Embryonic facial prominence (tissue), 1 donor: ENCODE measurements around the gene PTPRJ.

ENCODE experiments used
- DNase-seq: peaks from one replicate; pipeline ENCODE4 v3.0.0-alpha.2; 2016; ENCODE audit errors: extremely low spot score

PTPRJ gene

DNA sequence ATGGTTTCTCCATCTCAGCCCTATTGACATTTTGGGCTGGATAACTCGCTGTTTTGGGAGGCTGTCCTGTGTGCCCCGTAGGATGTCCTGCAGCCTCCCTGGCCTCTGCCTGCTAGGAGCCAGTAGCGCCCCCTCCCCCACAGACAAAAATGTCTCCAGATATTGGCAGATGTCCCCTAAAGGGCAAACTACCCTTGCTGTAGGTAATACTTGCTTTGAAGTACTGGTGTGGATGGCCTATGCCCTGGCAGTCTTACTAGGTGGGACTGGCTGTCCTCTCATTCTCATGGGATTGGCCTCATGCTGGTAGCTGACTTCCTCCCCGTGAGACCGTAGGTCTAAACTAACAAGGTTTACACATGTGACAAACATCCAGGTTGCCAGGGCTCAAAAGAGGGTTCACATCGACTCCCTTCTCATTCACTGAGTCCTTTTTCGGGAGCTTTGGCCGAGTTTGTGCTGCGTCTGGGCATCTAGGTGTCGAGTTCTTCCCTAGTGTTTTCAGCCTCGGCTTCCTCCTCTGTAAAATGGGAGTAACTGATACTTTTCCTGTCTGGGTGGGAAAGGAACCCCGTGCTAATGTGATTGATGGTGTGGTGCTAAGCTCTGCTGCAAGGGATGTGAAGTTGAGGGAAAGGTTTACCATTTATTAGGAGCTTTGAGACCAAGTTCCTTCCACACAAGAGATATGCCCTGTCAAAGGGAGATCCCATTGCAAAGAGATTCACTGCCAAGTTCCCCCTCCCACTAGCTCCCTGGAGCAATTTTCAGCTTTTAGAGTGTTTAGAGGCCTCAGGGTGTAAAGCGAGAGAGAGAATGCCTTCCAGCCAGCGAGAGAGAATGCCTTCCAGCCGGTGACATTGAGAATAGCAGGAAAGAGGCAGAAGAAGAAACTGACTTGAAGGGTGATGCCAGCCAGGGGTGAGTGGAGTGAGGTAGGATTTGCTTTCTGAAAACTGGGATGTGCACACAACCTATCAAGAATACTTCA lies 17.0 kb downstream of the PTPRJ start:
- DNase-seq: no peak

DNA sequence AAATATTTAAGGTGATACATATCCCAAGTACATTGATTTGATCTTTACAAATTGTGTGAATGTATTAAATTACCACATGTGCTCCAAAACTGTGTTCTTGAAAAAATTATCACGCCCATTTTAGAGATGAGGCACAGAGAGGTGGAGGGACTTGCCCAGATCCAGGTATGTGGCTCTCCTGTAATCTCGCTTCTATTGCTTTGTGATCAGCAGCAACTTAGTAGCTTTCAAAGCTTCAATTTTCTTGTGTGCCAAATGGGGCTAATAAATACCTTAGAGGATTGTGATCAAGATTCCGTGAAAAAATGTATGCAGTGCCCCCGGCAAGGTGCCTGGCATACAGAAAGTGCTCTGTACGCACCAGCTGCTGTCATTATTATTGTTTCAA lies 18.0 kb downstream of the PTPRJ start:
- no peak for DNase-seq

DNA sequence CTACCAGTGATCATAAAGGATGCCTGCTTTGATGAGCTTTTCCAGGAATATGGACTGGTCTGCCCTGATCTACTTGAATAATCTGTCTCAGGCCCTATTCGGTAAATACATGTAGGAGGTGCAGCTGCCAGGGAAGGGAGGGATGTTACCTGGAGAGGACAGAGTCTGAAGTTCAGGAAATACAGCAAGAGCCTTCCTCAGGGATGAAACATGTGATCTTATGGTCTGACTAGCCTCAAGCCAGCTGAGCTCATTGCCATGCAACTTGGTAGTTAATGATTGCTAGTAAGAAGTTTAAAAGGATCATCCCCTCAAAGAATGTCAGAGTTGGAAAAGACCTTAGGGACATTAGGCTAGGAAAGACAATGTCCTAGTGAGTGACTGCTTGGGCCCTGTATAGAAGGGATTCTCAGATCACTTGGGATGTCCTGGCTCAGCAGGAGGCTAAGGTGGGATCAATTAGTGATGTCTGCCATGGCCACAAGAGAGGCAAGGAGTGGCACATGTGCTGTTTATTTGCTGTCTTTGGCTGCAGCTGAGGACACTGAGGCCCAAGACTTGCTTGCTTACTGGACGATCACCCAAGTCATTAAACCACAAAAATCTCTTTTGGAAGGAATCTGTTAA lies 18.5 kb downstream of the PTPRJ start:
- no peak for DNase-seq

DNA sequence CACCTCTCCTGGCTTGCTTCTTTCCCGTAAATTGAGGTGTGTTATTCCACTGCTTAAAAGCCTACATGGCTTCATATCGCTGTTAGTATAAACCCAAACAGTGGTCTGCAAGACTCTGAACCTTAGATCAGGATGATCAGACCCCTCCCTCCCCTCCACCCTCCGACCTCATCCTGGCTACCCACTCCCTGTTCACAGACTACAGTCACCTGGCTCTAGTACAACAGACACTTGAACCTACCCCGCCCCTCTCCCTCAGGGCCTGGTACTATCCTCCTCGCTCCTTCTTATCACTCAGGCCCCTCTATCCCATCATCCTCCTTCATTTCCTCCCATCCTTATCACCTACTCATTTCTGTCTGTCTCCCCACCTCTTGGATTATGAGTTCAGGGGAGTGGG lies 20.1 kb downstream of the PTPRJ start:
- no peak for DNase-seq

DNA sequence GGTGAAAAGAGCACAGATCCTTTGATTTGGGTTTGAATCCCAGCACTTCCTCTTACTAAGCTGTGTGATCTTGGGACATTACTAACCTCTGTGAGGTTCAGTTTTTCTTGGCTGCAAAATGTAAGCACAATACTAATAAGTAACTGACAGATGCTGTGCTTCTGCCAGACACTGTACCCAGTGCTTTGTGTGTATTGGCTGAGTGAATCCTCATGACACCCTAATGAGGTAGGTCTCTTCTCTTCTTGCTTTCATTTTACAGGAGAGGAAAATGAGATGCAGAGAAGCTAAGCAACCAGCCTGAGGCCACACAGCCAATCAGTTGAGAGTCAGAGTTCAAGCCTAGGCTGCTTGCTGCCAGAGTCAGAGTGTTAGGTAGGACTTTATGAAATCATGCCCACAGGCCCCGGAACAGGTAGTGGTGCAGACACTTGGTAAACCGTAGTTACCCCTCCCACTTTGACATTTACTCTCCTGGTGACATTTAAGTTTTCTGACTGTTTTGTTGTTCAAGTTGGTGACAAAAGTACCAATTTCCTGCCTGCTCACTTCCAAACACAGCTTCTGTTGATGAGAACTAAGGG lies 21.2 kb downstream of the PTPRJ start:
- no peak for DNase-seq

DNA sequence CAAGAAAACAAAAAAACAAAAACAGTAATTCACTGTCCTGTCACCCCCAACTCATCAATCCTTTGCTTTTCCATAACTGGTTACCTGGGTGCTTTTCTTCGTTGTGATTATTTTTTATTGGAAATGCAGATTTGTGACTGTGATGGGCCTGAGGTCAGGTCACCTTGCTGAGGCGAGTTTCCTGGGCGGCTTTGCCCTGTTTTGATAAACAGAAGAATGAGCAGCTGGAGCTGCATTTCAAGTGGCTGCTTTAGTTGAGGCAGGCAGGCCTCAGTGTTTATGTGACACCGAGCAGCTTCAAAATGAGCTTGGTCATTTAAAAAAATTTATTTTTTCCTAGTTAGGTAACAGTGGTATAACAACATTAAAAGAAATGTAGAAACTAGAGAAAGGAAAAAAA lies 22.2 kb downstream of the PTPRJ start:
- DNase-seq: no peak

DNA sequence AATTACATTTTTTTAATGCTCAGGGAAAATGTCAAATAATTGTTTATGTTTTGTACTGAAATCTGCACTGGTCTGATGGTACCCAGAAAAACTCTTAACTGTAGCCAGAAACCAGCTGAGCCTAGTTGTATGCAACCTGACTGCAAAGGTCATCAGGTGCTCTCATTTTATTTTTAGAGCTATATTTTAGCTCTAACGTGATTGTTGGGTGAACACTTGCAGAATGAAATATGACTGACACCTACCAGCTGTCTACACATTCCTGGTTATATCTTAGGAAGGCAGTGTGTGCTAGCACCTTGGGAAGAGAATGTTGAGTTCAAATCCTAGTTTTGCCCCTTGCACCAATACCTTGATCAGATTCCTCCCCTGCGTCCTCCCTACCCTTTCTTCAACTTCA lies 23.6 kb downstream of the PTPRJ start:
- DNase-seq: no peak

DNA sequence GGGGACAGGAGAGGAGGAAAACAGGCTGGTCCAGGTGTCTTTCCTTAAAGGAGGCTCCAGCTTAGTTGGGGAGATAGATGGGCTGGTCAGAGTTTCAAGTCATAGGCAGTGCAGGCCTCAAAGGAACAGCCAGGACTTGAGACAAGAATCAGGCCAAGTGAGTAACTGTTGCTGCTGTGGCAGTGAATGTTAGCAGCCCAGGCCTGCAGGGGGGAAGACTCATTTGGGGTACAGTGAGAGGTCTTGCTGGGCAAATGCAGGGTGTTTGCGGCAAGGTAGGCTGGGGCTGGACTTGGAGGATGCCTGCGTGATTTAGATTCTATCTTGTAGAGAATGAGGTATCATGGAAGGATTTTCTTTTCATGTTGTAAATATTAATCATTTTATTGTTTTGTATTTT lies 24.1 kb downstream of the PTPRJ start:
- no peak for DNase-seq

DNA sequence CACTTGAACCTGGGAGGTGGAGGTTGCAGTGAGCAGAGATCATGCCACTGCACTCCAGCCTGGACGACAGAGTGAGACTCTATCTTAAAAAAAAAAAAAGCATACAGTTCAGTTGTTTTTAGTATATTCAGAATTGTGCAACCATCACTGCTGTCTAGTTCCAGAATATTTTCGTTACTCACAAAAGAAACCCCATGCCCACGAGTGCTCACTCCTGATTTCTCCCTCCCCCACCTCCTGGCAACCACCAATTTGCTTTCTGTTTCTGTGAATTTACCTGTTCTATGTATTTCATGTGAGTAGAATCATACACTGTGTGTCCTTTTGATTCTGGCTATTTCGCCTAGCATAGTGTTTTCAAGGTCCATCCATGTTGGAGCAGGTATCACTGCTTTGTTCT lies 24.8 kb downstream of the PTPRJ start:
- DNase-seq: no peak

DNA sequence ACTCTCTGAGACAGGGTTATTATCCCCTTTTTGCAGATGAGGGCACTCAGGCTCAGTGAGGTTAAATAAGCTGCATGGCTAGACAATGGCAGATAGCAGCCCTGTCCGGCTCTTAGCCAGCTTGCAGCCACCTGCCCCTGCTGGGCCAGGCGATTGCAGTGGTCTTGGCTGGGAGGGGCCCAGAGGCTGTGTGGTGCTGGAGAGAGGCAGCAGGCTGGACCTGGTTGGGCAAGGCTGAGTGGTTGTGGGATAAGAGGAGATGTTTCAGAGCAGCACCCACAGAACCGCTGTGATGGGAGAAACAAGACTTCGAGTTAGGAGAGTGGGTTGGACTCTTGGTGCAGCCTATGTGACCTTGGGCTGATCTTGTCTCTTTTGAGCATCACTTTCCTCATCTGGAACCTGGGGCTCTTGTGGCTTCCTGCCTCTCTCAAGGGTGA lies 25.5 kb downstream of the PTPRJ start:
- DNase-seq: no peak

DNA sequence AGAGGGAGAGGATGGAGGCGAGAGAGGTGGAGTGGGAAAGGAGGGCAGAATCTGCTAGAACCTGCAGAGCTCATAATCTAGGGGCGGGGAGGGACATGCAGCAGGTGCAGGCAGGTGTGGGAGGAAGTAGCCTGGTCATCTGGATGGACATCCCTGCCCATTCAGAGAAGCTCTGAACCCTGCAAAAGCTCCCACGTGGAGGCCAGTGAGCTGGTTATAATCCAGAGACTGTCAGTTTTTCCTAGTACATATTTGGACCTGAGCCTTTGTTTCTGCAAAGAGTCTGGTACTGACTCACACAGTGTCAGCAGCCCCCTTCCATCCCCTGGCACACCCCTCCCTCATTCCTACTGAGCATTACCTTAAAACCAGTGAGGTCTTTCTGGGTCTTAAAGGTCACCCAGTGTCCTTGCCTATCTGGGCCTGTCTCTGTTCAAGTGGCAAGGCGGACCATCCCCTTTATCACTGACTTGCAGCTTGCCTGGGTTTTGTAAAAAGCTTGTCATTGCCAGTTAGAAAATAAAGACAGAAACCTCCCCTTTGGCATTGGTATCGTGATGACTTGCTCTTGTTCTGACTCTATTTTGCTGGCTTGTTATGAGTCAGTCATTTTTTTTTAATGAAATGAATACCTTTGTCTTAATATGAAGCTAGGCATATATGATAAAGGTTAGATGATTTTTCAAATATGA lies 26.1 kb downstream of the PTPRJ start:
- no peak for DNase-seq

DNA sequence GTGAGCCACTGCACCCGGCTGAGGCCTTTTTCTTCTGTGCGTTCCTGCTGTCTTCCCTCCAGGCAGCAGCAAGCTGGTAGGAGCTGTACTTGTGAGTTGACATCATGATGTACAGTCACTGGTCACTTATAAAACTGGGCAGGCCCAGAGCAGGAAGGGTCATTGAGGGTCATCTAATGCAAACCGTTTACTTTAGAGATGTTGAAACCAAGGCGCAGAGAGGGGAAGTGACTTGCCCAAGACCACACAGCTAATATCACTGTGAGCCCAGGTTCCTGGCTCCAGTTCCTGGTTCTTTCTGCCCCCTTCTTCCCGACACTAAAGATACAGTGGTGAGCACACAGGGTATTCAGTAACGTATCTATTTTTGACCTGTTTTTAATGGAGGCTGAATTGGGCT lies 27.3 kb downstream of the PTPRJ start:
- no peak for DNase-seq

DNA sequence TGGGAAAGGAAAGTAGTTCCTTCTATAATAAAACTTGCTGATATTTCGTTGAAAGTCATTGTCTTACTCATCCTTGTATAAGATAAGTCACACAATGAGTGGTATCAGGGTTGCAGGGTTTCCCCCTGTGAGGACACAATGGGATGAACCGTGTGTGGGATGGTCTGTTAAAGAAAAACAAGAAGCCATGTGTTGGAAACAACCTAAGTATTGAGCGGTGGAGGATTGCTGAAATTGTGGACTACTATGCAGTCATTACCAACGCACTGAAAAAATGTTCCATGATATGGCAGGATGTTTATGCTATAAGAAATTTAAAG lies 28.6 kb downstream of the PTPRJ start:
- no peak for DNase-seq

DNA sequence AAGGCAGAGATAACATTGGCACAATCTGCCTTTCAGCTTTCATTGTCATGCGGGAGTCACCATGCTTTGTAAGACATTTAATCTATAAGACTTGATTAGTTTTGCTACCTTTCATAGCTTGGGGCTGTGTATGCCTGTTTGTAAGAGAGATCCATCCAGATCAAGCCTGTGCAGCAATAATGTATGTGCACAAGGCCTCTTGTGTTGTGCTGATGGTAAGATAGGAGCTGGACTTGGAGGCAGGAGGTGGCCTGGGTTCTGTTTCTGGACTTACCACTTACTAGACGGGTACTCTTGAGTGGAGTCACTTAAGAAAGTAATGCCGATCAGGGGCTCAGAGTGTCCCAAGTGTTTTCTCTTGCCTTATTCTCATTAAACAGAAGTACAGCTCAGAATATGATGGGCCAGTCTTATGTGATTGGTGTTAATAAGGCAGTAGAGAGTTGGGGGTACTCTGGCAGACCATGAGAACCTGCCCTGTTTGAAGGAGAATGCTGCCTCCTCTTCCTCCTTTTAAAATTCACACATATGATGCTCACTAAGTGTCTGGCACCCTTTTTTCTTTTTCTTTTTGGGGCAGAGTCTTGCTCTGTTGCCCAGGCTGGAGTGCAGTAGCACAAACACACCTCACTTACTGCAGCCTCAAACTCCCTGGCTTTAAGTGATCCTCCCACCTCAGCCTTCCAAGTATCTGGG lies 30.9 kb downstream of the PTPRJ start:
- no peak for DNase-seq

DNA sequence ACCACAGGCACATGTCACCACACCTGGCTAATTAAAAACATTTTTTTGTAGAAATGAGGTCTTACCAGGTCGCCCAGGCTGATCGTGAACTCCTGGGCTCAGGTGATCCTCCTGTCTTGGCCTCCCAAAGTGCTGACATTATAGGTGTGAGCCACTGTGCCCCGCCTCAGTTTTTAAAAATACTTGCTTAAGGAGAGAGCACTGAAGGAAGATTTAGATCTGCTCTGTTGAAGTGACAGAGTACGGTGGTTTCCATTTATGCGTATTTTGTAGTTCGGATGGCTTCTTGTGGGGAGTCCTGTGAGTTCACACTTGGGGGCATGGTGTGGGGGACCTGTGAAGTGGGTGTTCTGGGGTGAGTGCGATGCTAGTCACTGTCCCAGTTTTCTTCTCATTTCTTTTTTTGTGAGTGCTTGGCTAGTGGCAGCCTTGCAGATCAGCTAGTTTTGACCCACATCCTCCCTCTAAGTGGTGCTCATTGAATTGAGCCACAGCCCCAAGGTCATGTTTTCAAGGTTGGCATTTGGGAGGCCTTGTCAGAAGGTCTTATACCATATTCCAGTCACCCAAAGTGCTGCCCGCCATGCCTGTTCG lies 31.5 kb downstream of the PTPRJ start:
- DNase-seq: no peak

DNA sequence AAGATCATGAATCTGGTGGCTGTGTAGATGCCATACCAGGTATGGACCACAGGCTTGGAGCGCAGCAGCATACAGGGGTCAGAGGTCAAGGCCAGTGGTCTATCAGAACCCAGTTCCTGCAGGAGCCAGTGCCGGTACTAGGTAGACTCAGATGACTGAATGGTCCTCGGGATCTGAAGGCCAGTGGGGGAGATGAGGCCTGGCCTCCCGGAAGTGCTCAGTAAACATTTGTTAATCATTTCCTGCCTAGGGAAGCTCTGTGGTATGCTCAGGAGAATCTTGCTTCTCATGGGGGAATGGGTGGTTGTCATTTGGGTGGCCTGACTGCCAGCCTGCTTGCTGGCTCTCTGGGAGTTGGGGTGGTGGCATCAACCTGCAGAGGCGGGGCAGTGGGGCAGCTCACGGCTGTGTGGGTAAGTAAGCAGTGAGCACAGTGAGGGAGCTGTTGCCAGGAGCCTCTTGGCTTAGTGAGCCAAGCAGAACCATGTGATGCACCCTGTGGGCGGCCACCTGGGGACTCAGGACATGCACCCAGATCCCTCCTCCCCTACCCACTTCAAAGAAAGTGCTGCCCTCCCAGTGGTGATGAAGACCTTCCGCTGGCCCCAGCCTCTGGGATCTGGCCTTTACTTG lies 33.0 kb downstream of the PTPRJ start:
- no peak for DNase-seq

DNA sequence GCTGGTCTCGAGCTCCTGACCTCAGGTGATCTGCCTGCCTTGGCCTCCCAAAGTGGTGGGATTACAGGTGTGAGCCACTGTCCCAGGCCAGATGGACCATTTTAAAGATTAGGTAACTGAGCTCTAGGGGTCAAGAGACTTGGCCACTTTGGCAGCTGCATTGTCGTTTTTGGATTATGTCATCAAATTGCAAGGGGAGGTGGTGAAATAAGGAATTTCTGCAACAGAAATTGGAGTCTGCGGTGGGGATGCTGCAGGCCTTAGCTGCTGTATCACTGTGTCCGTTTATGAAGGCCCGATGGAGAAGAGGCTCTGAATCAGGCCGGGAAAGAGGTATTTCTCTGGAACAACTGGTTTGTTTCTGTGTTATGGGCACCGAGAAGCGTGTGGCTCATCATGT lies 34.6 kb downstream of the PTPRJ start:
- no peak for DNase-seq

DNA sequence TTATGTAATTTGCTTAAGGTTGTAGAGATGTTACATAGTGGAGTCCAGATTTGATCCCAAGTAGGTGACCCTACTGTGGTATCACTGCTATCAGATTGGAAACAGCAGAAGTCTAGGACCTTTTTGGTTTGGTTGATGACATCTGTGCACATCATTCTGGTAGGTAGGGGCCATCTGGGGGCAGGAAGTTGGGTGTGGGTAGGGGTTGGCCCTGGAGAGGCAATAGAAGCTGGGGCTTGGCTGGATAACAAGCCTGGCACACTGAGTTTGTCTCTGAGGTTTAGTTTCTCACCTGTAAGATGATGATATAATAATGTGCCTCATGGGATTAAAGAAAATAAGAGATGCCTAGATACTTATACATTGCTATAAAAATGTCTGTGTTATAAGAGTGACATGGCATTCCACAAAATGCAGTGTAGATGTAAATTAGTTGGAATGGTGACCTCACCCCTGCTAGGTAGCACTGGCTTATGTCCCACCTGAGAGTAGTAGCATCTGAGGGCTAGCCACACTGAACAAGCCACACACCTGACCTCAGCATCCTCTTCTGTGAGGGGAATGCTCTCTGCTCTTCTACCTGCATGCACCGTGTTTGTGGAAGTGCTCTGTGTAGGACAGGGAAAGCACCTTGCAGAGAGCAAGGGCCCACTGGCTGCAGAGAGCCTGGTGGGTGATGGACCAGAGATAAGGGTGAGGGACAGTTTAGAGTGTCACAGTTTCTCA lies 36.9 kb downstream of the PTPRJ start:
- DNase-seq: no peak

DNA sequence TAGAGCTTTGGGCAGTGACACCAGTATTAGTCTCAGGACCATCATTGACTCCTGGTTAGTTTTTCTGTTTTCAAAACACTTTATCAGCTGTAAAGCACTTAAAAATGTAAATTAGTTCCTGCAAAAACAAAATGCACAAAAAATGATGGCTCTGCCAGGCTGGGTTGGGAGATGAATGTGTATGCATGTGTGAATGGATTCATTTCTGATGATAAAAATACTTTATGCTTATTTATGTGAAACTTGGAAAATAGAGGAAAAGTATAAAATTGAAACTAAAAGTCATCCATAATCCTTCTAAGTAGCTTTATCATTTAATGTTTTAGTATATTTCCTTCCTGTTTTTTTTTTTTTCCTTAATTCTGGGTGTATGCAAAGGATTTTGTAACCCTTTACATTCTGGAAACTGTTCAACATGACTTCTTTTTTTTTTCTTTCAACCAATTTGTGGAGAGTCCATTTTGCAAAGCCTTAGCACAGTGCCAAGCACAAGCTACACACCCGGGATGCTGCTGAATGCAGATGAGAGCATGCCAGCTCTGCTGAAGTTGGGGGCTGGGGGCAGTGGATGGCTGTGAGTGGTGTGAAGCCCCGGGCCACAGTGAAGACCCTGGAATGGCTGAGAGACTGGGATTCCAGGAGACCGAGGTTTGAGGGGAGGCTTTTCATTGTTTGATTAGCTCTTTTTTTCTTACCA lies 37.6 kb downstream of the PTPRJ start:
- no peak for DNase-seq
